Breast epithelium (tissue), 3 donors: ENCODE measurements around the gene UBA1.

Experiments
- CTCF ChIP-seq, 3 donors: fragments of 450-650 bp; IDR thresholded peaks; one replicate each; pipeline ENCODE4 v1.5.1; 2016 to 2017; ENCODE audit warnings: antibody characterized with exemption in 3 of 3, mild to moderate bottlenecking in 3 of 3, moderate library complexity in 3 of 3
- POLR2A ChIP-seq: fragments of 450-650 bp; IDR thresholded peaks from one replicate; pipeline ENCODE4 v1.6.1; 2016; ENCODE audit warnings: antibody characterized with exemption, mild to moderate bottlenecking, moderate library complexity

- TF ChIP-seq POLR2A (no peak), CTCF (IDR thresholded peaks at IDR 0.05) (no peak)
Measured at GRCh38 chrX:47160781-47161180, 32.8 kb upstream of the UBA1 start.
